Measurements from ENCODE around the gene SARS2. TPM values are rescaled to one million over a fixed set of nuclear protein-coding genes. Genes with fewer than 3 reads are reported as not detected.
A peak's percentile ranks its signal among the peaks of the same experiment; 100 is the strongest.

Gene SARS2
- total and polyA plus RNA-seq, 11 donors: 9.0 to 29.1 (median 16.7) TPM

DNA sequence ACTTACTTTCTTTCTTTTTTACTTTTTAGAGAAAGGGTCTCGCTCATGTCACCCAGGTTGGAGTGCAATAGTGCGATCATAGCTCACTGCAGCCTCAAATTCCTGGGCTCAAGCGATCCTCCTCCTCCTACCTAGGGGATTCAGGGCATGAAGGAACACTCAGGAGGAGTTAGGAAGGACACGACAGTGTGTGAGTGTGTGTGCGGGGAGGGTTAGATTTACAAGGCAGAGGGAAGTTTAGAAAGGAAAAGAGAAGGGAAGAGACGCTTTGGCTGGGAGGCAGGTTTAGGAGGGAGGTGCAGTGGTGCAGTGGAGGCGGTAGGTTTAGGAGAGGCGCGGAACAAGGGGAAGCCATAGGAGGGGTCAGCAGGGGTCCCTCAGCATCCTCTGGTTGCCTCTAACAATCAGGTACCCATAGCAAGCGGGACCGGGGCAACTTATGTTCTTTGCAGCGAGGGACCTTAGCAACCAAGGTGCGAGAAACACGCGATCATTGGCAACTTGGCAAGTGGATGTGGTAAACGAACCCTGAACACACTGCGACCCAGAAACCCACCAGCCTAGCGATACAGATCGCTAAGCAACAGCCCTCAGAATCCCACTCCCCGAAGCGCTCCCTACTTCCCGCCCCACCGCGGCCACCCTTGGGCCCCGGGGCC, 31.6 kb downstream of the SARS2 start:
- H3K4me1 ChIP-seq: peaks cover 6 to 51% (median 22%) of the 10 kb centered on the region in 12 donors
- intact Hi-C loops (cut with DNase I): loop anchor here in 6 of 10 donors (1.0 to 10.0 kb wide), 5 partner anchors 47 to 68 kb away; partner anchors contain the start of gene ECH1 (in 2 of the 6)
- H3K9me3 ChIP-seq: peaks cover 0 to 3% (median 0%) of the 10 kb centered on the region in 12 donors
- DNase-seq (no peak), ATAC-seq (peak in 1 of 4 donors; percentile 3)
- H3K27ac ChIP-seq: peak overlapping the region; percentile 9 to 95 (median 88)
- H3K36me3 ChIP-seq: peaks cover 0 to 4% (median 0%) of the 10 kb centered on the region in 9 donors
- WGBS, 4 donors: 7 to 11% (median 9%) methylated on average over 16 to 25 of the region's 25 CpGs
- no peak for TF ChIP-seq POLR2A (IDR thresholded peaks at IDR 0.05)
- TF ChIP-seq, protein P1, sequence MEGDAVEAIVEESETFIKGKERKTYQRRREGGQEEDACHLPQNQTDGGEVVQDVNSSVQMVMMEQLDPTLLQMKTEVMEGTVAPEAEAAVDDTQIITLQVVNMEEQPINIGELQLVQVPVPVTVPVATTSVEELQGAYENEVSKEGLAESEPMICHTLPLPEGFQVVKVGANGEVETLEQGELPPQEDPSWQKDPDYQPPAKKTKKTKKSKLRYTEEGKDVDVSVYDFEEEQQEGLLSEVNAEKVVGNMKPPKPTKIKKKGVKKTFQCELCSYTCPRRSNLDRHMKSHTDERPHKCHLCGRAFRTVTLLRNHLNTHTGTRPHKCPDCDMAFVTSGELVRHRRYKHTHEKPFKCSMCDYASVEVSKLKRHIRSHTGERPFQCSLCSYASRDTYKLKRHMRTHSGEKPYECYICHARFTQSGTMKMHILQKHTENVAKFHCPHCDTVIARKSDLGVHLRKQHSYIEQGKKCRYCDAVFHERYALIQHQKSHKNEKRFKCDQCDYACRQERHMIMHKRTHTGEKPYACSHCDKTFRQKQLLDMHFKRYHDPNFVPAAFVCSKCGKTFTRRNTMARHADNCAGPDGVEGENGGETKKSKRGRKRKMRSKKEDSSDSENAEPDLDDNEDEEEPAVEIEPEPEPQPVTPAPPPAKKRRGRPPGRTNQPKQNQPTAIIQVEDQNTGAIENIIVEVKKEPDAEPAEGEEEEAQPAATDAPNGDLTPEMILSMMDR (IDR thresholded peaks at IDR 0.05): no peak
- no peaks in the 10 kb centered on the region for H3K27me3 ChIP-seq
- peak overlapping the region; percentile 37 to 98 (median 90) for H3K4me3 ChIP-seq

DNA sequence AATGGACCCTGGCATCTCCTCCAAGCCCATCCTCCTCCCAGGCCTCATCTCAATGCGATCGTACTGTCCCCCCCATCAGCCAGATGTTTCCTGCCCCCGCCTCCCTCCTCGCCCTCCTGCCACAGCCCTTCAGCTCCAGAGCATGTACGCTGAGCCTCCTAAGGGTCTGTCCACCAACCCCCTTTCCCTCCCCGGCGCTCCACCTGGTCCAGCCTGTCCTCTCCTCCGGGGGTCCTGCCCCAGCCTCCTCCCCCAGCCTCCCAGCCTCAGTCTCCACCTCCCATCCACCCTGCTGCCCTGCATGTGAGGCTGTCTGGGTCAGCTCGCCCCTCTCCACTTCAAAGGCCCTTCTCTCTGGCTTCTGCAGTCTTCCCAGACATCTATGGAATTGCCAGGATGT, 35.6 kb downstream of the SARS2 start:
- TF ChIP-seq, protein P1 (IDR thresholded peaks at IDR 0.05): no peak
- TF ChIP-seq POLR2A (IDR thresholded peaks at IDR 0.05): no peak
- Histone ChIP-seq H3K4me3 (no peak overlapping the region), H3K9me3 (no peaks in the 10 kb centered on the region), H3K27me3 (no peaks in the 10 kb centered on the region), H3K27ac (no peak overlapping the region), H3K4me1 (peaks cover 2 to 59% (median 16%) of the 10 kb centered on the region in 12 donors), H3K36me3 (peaks cover 0 to 32% (median 11%) of the 10 kb centered on the region in 9 donors)
- 60 to 76% (median 62%) methylated on average over 9 of the region's 9 CpGs for WGBS, 4 donors
- intact Hi-C loops (cut with DNase I): loop anchor here in 3 of 10 donors (5.0 to 10.0 kb wide), 2 partner anchors 43 to 60 kb away; partner anchors contain the start of gene ECH1 (in 1 of the 3)
- no peak for ATAC-seq
- no peak for DNase-seq

DNA sequence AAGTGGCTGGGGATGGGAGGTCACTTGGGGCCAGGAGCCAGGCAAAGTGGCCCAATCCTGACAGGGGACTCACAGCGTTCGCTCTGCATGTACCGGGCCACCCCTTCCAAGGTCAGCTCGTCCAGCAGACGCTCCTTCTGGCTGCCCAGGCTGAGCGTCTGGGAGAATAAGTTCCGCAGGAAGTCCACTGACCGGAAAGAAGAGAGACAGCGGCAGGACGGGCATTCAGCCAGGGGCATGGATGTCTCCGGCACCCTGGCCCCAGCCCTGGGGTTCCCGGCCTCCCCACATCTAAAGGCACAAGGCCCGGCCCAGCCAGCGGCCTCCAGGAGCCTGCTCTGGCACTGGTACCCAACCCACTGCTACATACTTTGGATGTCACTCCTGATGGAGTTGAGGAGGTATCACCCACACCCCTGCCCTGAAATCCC, 37.2 kb downstream of the SARS2 start:
- Histone ChIP-seq H3K27me3 (no peaks in the 10 kb centered on the region), H3K9me3 (no peaks in the 10 kb centered on the region), H3K36me3 (peaks cover 0 to 48% (median 27%) of the 10 kb centered on the region in 9 donors), H3K27ac (peak overlapping the region in 2 of 12 donors; percentile 25 to 41), H3K4me1 (peaks cover 2 to 53% (median 10%) of the 10 kb centered on the region in 12 donors), H3K4me3 (no peak overlapping the region)
- WGBS, 4 donors: 56 to 82% (median 65%) methylated on average over 10 to 14 of the region's 14 CpGs
- intact Hi-C loops (cut with DNase I): loop anchor here in 1 of 10 donors (10.0 kb wide), 1 partner anchor 59 kb away; the partner anchor contains the start of gene ECH1
- no peak for DNase-seq
- ATAC-seq: peak in 1 of 4 donors; percentile 12
- TF ChIP-seq POLR2A (IDR thresholded peaks at IDR 0.05): no peak
- TF ChIP-seq, protein P1 (IDR thresholded peaks at IDR 0.05): no peak

DNA sequence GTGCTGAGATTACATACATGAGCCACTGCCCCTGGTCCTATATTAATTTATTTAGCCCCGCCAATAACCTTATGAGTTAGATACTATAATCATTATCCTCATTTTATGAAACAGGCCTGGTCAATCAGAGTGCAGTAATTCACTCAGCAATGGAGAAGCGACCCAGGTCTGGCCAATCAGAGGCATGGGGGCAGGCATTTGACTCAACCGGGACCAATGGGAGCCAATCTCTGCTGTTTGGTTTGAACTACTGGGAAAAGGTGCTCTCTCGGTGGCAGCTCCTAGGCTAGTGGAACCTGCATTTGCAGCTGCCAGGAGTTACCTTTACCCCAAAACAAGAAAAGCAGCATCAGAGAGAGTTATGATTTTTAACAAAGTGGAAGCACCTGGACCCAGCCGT, 37.7 kb downstream of the SARS2 start:
- peaks cover under 1 to 48% (median 6%) of the 10 kb centered on the region in 12 donors for H3K4me1 ChIP-seq
- no peak for TF ChIP-seq POLR2A (IDR thresholded peaks at IDR 0.05)
- TF ChIP-seq, protein P1 (IDR thresholded peaks at IDR 0.05): no peak
- intact Hi-C loops (cut with DNase I): loop anchor here in 1 of 10 donors (10.0 kb wide), 1 partner anchor 58 kb away; the partner anchor contains the start of gene ECH1

More for the DNA sequence above, 37.7 kb downstream of the SARS2 start:
- H3K27ac ChIP-seq: peak overlapping the region in 2 of 12 donors; percentile 25 to 41
- H3K36me3 ChIP-seq: peaks cover 0 to 53% (median 32%) of the 10 kb centered on the region in 9 donors
- H3K27me3 ChIP-seq: no peaks in the 10 kb centered on the region
- 78 to 85% (median 81%) methylated on average over 5 of the region's 5 CpGs for WGBS, 4 donors
- DNase-seq (no peak), ATAC-seq (no peak)
- no peak overlapping the region for H3K4me3 ChIP-seq
- no peaks in the 10 kb centered on the region for H3K9me3 ChIP-seq

Measured in heart left ventricle (tissue), 16 donors.